Heart left ventricle (tissue), 13 donors: Measurements from ENCODE around the gene INHBE.

ENCODE experiments used
- CTCF ChIP-seq, 12 donors: fragments of 200-600 bp; sonication (generic) in 4 of 12; IDR thresholded peaks; one replicate each; pipeline versions ENCODE4 v1.5.0 to v1.8.0; 2018 to 2022; ENCODE audit warnings: antibody characterized with exemption in 12 of 12, mild to moderate bottlenecking in 5 of 12
- POLR2A ChIP-seq, 2 donors: fragments of 450-650 bp; IDR thresholded peaks; one replicate each; pipeline ENCODE4 v1.6.1; 2017; ENCODE audit warnings: antibody characterized with exemption in 2 of 2, mild to moderate bottlenecking in 2 of 2, moderate library complexity in 2 of 2
- donor health status: ischemic (EF 13 %, LVEDD 7.1; RV severe dilation, severe dysfunction).
- donor health status: DM: no; HTN: yes; CAD: no.
- donor health status: DM: no; HTN: no; CAD: no.
- donor health status: ischemic (EF 25% LVEDD 6.9; RV normal size, moderate dysfunction).
- donor health status: ischemic (EF 25% LVEDD 5.7; RV mildly dilated, moderate dysfunction).
- donor health status: ischemic (EF 35%, LVEDD 5.7; RV mildly dilated, moderate dysfunction).
- donor health status: nonischemic (EF 11% LVEDD 7.7; RV severe dilation, severe dysfunction).
- donor health status: DM: yes; HTN: yes; CAD: no.
- donor health status: PGD.
- donor health status: ischemic (EF 29% LVEDD 5.4; RV normal size, mild dysfunction).
- donor health status: nonischemic (EF 23%, LVEDD 6.1; RV moderate dilation, normal function).

- TF ChIP-seq CTCF (IDR thresholded peaks at IDR 0.05) (no peak), POLR2A (IDR thresholded peaks at IDR 0.05) (no peak)
Measured at GRCh38 chr12:57498571-57498970, 43.5 kb downstream of the INHBE start.
